Spleen (tissue), 7 donors: ENCODE measurements around the gene NABP1.

Source experiments
- POLR2AphosphoS5 ChIP-seq, 3 donors: sonication (generic); formaldehyde crosslinking; IDR thresholded peaks; one replicate each; pipeline ENCODE4 v1.5.1; 2017; ENCODE audit warnings: antibody characterized with exemption in 3 of 3
- TF ChIP-seq, protein P1 (sequence below), 11 experiments: fragments of 200-600 bp in 7 of 11; fragments of 450-650 bp in 4 of 11; sonication (generic) in 4 of 11; IDR thresholded peaks in 8 of 11; conservative IDR thresholded peaks in 3 of 11; 1 replicate in 7 of 11; 2 replicates in 4 of 11; pipeline versions ENCODE4 v1.4.0 to v1.8.0; 2016 to 2021; ENCODE audit warnings: antibody characterized with exemption in 11 of 11, inconsistent platforms in 4 of 11, mild to moderate bottlenecking in 1 of 11
- donor health status: DM: no; HTN: no; CAD: no; lungs with moderate emphysema.
- donor health status: DM: no; HTN: no; CAD: no.
- donor health status: DM: no; HTN: no; CAD: no.

DNA sequence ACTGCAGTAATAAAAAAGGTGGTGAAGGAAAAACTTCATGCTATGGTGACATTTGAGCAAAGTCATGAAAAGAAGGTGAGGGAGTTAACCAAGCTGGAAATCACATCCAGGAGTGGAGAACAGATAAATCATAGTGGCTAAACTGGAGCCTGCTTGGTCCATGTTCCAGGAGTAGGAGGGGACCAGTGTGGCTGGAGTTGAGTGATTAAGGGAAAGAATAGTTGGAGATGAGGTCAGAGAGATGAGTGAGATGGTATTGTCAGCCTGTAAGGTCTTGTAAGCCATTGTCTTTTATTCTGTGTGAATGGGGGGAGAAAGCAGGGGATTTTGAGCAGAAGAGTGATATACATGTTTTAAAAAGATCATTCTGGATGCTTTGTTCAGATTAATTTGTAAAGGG, 52.3 kb downstream of the NABP1 start:
- TF ChIP-seq, protein P1, sequence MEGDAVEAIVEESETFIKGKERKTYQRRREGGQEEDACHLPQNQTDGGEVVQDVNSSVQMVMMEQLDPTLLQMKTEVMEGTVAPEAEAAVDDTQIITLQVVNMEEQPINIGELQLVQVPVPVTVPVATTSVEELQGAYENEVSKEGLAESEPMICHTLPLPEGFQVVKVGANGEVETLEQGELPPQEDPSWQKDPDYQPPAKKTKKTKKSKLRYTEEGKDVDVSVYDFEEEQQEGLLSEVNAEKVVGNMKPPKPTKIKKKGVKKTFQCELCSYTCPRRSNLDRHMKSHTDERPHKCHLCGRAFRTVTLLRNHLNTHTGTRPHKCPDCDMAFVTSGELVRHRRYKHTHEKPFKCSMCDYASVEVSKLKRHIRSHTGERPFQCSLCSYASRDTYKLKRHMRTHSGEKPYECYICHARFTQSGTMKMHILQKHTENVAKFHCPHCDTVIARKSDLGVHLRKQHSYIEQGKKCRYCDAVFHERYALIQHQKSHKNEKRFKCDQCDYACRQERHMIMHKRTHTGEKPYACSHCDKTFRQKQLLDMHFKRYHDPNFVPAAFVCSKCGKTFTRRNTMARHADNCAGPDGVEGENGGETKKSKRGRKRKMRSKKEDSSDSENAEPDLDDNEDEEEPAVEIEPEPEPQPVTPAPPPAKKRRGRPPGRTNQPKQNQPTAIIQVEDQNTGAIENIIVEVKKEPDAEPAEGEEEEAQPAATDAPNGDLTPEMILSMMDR (IDR thresholded peaks at IDR 0.05 in 8 of 11, conservative IDR thresholded peaks at IDR 0.05 in 3 of 11): no peak
- TF ChIP-seq POLR2AphosphoS5 (IDR thresholded peaks at IDR 0.05): no peak
